Stomach smooth muscle (tissue), 2 donors: Measurements from ENCODE around the gene AMHR2.
"Not testable (repeated sequence)": the region's sequence is repeated elsewhere in the genome, so short reads cannot be mapped to it uniquely, and the experiment has no call there.

Source experiments
- H3K27ac ChIP-seq: one replicate; pipeline ENCODE4 v1.7.0; 2013; ENCODE audit warnings: mild to moderate bottlenecking, low read length, inconsistent platforms
- H3K27me3 ChIP-seq, 2 donors: one replicate each; pipeline ENCODE4 v1.7.0; 2013; ENCODE audit warnings: low read length in 2 of 2; ENCODE audit not compliant: insufficient read depth in 2 of 2, control insufficient read depth in 1 of 2
- H3K36me3 ChIP-seq, 2 donors: one replicate each; pipeline ENCODE4 v1.7.0; 2013; ENCODE audit warnings: low read length in 2 of 2; ENCODE audit not compliant: control insufficient read depth in 2 of 2, insufficient read depth in 2 of 2
- H3K4me1 ChIP-seq: one replicate; pipeline ENCODE4 v1.7.0; 2013; ENCODE audit warnings: low read length; ENCODE audit not compliant: control insufficient read depth, insufficient read depth
- H3K4me3 ChIP-seq, 2 donors: one replicate each; pipeline ENCODE4 v1.7.0; 2013; ENCODE audit warnings: low read length in 2 of 2
- H3K9ac ChIP-seq, 2 donors: one replicate each; pipeline ENCODE4 v1.7.0; 2013; ENCODE audit warnings: low read length in 2 of 2, mild to moderate bottlenecking in 1 of 2
- H3K9me3 ChIP-seq, 2 donors: one replicate each; pipeline ENCODE4 v1.7.0; 2013; ENCODE audit warnings: low read length in 2 of 2; ENCODE audit not compliant: control insufficient read depth in 2 of 2
- donor health status: healthy.
- donor health status: Pancreatic carcinoma.

The AMHR2 gene

GRCh38 chr12:53431187-53431586, 7.5 kb downstream of the AMHR2 start:
- Histone ChIP-seq H3K27ac (no peak overlapping the region), H3K4me1 (no peaks in the 10 kb centered on the region), H3K9ac (no peak overlapping the region), H3K4me3 (no peak overlapping the region), H3K9me3 (no peaks in the 10 kb centered on the region), H3K27me3 (no peaks in the 10 kb centered on the region), H3K36me3 (no peaks in the 10 kb centered on the region)

DNA sequence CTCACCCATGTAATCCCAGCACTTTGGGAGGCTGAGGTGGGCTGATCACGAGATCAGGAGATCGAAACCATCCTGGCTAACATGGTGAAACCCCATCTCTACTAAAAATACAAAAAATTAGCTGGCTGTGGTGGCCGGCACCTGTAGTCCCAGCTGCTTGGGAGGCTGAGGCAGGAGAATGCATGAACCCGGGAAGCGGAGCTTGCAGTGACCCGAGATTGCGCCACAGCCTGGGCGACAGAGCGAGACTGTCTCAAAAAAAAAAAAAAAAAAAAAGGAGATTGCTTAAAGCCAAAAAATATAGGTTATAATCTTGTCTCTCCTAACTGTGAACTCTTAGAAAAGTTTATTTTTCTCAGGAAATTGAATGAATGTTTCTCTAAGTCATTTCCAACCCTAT, 11.7 kb downstream of the AMHR2 start:
- H3K27me3 ChIP-seq, H3K4me3 ChIP-seq, H3K4me1 ChIP-seq, H3K27ac ChIP-seq, H3K9ac ChIP-seq, H3K36me3 ChIP-seq, H3K9me3 ChIP-seq: not testable (repeated sequence)

- H3K27ac ChIP-seq, H3K9ac ChIP-seq, H3K27me3 ChIP-seq, H3K4me3 ChIP-seq, H3K36me3 ChIP-seq, H3K9me3 ChIP-seq: not testable (repeated sequence)
- H3K4me1 ChIP-seq: peaks cover 16% of the 10 kb centered on the region
Observed at GRCh38 chr12:53439582-53439981, 15.9 kb downstream of the AMHR2 start.

GRCh38 chr12:53441040-53441833, 17.6 kb downstream of the AMHR2 start, which contains the start of gene PRR13:
TSS of gene PRR13 (plus strand) at chr12:53441734. CDS start at chr12:53442715, 981 bp downstream.
- Histone ChIP-seq H3K4me1 (peaks cover 16% of the 10 kb centered on the region), H3K27me3 (no peaks in the 10 kb centered on the region), H3K9me3 (no peaks in the 10 kb centered on the region), H3K4me3 (peak within 1 kb of the TSS; percentile 80 to 91), H3K9ac (peak within 1 kb of the TSS; percentile 93 to 97), H3K27ac (peak within 1 kb of the TSS; percentile 91), H3K36me3 (peaks cover 4 to 5% of the 10 kb centered on the region in 2 donors)

DNA sequence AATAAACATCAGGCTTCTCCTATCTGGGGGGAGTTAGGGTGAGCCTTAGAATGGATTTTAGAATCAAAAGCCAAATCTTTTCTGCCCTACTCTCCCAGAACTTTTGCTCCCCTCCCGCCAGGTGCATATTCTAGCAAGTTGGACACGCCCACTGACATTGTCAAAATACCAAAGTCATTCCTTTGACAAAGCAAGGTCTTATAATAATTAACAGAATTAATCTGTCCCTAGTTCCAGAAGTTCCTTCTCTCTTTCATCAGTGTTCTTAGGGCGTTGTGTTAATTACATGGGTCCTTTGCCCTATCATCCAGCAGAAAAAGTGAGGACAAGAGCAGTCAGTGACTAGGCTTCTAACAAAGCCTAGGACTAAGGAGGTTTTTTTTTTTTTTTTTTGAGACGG, 20.3 kb downstream of the AMHR2 start:
- H3K4me3 ChIP-seq: no peak overlapping the region

GRCh38 chr12:53444593-53445325, 21.1 kb downstream of the AMHR2 start:
- not testable (repeated sequence) for H3K9ac ChIP-seq, H3K9me3 ChIP-seq, H3K27me3 ChIP-seq, H3K4me3 ChIP-seq, H3K36me3 ChIP-seq, H3K27ac ChIP-seq
- H3K4me1 ChIP-seq: peaks cover 16% of the 10 kb centered on the region

More for the DNA sequence above, 20.3 kb downstream of the AMHR2 start:
- H3K4me1 ChIP-seq: peaks cover 16% of the 10 kb centered on the region
- H3K27me3 ChIP-seq: no peaks in the 10 kb centered on the region
- H3K36me3 ChIP-seq: peaks cover 5 to 7% of the 10 kb centered on the region in 2 donors
- no peaks in the 10 kb centered on the region for H3K9me3 ChIP-seq
- H3K9ac ChIP-seq: no peak overlapping the region
- H3K27ac ChIP-seq: no peak overlapping the region

GRCh38 chr12:53450936-53451335, 27.3 kb downstream of the AMHR2 start:
- peaks cover 17 to 18% of the 10 kb centered on the region in 2 donors for H3K36me3 ChIP-seq
- H3K9me3 ChIP-seq: no peaks in the 10 kb centered on the region
- no peak overlapping the region for H3K9ac ChIP-seq
- no peak overlapping the region for H3K27ac ChIP-seq
- peaks cover 21% of the 10 kb centered on the region for H3K4me1 ChIP-seq
- no peak overlapping the region for H3K4me3 ChIP-seq
- H3K27me3 ChIP-seq: no peaks in the 10 kb centered on the region

GRCh38 chr12:53451661-53452158, 28.1 kb downstream of the AMHR2 start, which contains the start of gene PCBP2:
TSS of gene PCBP2 (plus strand) at chr12:53452102. CDS start at chr12:53454801, 2,699 bp downstream.
- Histone ChIP-seq H3K36me3 (peaks cover 19 to 23% of the 10 kb centered on the region in 2 donors), H3K4me3 (peak within 1 kb of the TSS; percentile 85 to 88), H3K4me1 (peaks cover 21% of the 10 kb centered on the region), H3K9me3 (no peaks in the 10 kb centered on the region), H3K27ac (peak within 1 kb of the TSS; percentile 92), H3K27me3 (no peaks in the 10 kb centered on the region), H3K9ac (peak within 1 kb of the TSS; percentile 85 to 92)

DNA sequence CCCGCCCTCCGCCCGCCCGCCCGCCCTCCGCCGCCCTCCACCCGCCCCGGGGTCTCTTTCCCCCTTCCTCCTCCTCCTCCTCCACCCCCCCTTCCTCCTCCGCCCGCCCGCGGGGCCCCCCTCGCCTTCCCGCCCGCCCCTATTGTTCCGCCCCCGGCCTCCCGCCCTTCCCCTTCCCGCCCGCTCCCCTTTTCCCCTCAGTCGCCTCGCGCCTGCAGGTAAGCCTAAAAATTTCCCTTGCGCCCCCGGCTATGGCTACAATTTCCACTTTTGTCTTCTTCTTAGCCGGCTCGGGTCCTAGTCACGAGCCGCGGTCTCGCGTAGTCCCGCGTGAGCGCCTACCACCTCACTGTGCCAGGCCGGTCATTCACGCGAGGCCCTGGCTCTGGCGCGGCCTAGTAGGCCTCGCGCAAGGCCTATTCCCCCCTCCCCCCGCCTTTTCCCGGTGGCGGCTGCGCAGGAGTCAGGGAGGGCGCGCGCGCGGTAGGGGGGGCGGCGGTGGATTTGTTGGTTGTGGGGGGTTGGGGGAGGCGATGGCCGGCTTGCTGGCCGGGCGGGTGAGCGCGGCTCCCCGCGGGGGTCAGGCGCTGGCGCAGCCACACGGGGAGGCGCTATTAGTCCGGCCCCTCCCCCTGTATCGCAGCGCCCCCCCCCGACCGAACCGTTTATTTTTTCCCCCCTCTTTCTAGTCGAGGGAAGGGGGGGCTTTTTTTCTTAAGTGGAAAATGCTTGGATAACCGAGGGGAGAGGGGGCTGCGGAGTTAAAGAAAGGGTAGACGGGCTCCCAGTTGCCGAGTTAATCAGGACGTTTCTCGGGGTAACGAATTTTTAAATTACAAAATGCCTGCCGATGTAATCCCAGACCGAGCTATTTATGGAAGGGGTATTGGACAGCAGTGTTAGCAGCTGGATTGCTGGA, 28.8 kb downstream of the AMHR2 start:
- peak overlapping the region; percentile 85 to 88 for H3K4me3 ChIP-seq
- peak overlapping the region; percentile 92 for H3K27ac ChIP-seq
- H3K9me3 ChIP-seq: no peaks in the 10 kb centered on the region
- H3K9ac ChIP-seq: peak overlapping the region; percentile 85 to 92
- peaks cover 21% of the 10 kb centered on the region for H3K4me1 ChIP-seq
- H3K36me3 ChIP-seq: peaks cover 25 to 28% of the 10 kb centered on the region in 2 donors
- H3K27me3 ChIP-seq: no peaks in the 10 kb centered on the region
